Activated B cell treated with CpG ODN at 0.5 μM for 24 hours (primary cell): ENCODE results near the gene P2RX3. TPM values are rescaled to one million over a fixed set of nuclear protein-coding genes. Genes with fewer than 3 reads are reported as not detected.

ENCODE experiments used
- ATAC-seq: fragments of 200-7000 bp; cut with Tn5 transposase; one replicate; pipeline ENCODE4 v1.10.0; 2021; ENCODE audit warnings: low read depth, mild to moderate bottlenecking, moderate library complexity
- CTCF ChIA-PET: fragments of 350-600 bp; sonication (Branson Sonifier 250); formaldehyde crosslinking; loops from one replicate; lab custom pipeline; 2021; ENCODE audit warnings: antibody characterized with exemption; lab: Charles Lee
- POLR2A ChIA-PET: fragments of 350-600 bp; sonication (Branson Sonifier 250); formaldehyde crosslinking; loops from one replicate; lab custom pipeline; 2021; ENCODE audit warnings: antibody characterized with exemption; lab: Charles Lee
- DNase-seq: peaks from one replicate; pipeline ENCODE4 v3.0.0; 2022
- H3K27ac Mint-ChIP-seq: one replicate; pipeline ENCODE4 v1.8.0; 2020; ENCODE audit warnings: mixed read lengths
- H3K27me3 Mint-ChIP-seq: one replicate; pipeline ENCODE4 v1.8.0; 2021; ENCODE audit warnings: mixed read lengths
- H3K36me3 Mint-ChIP-seq: one replicate; pipeline ENCODE4 v1.8.0; 2021; ENCODE audit warnings: low read depth, mixed read lengths
- H3K4me1 Mint-ChIP-seq: one replicate; pipeline ENCODE4 v1.8.0; 2021; ENCODE audit warnings: mixed read lengths
- H3K4me3 Mint-ChIP-seq: one replicate; pipeline ENCODE4 v1.8.0; 2020; ENCODE audit warnings: mild to moderate bottlenecking, mixed read lengths
- H3K9me3 Mint-ChIP-seq: one replicate; pipeline ENCODE4 v1.8.0; 2020; ENCODE audit warnings: mixed read lengths
- CTCF ChIP-seq: fragments of 200-600 bp; IDR thresholded peaks from one replicate; pipeline ENCODE4 v1.8.0; 2022; ENCODE audit warnings: antibody characterized with exemption, mild to moderate bottlenecking
- intact Hi-C: fragments of 100-400 bp; cut with micrococcal nuclease; formaldehyde crosslinking; loops from one replicate; pipeline ENCODE4 v1.15.1; 2024
- total RNA-seq: library from RNA; stranded (reverse); gene quantifications from 2 replicates; pipeline ENCODE4 v1.2.3, GENCODE V29; 2022

The P2RX3 gene
- total RNA-seq, 1 donor from 2014 or later: not detected

- intact Hi-C loops: loop anchor here (10.0 kb wide), 1 partner anchor 1197 kb away; no protein-coding TSS in a partner anchor
- CTCF ChIA-PET: no interaction called here
- H3K4me3 Mint-ChIP-seq: no peak overlapping the region
Observed at GRCh38 chr11:57327721-57328120, 10.4 kb upstream of the P2RX3 start.

DNA sequence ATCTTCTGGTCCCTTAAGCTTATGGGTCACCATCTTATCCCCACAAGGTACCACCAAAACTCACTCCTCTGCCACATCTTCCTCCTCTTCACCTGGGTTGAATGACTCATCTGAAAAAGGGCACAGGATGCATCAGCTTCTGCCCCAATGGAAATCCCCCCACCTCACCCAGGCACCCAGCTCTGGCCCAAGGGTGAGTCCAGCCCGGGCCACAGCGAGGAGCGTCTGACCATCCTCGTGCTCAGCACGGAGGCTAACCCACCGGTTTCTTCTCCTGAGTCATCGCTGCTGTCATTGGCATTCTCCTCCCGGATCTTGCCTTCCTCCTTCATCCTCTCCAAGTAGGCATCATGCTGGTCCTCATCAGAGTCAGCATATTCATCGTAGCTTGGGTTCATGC lies 8.1 kb upstream of the P2RX3 start:
- H3K27me3 Mint-ChIP-seq: no peaks in the 10 kb centered on the region
- intact Hi-C loops: no loop called here
- peaks cover 91% of the 10 kb centered on the region for H3K36me3 Mint-ChIP-seq
- ChIA-PET CTCF (interaction anchor here (1.2 kb wide), 1 partner anchor 13 kb away, joined by 3 read pairs; no protein-coding TSS in a partner anchor), POLR2A (interaction anchor here (0.6 kb wide), 1 partner anchor 128 kb away, joined by 6 read pairs; no protein-coding TSS in a partner anchor)
- H3K27ac Mint-ChIP-seq: peak overlapping the region; percentile 53
- H3K4me3 Mint-ChIP-seq: no peak overlapping the region
- H3K9me3 Mint-ChIP-seq: no peaks in the 10 kb centered on the region
- DNase-seq: no peak
- H3K4me1 Mint-ChIP-seq: peaks cover 42% of the 10 kb centered on the region
- ATAC-seq: no peak
- TF ChIP-seq CTCF: no peak

More at GRCh38 chr11:57327721-57328120, 10.4 kb upstream of the P2RX3 start:
- Mint-ChIP-seq H3K27me3 (no peaks in the 10 kb centered on the region), H3K27ac (no peak overlapping the region), H3K9me3 (no peaks in the 10 kb centered on the region), H3K4me1 (peaks cover 37% of the 10 kb centered on the region), H3K36me3 (peaks cover 78% of the 10 kb centered on the region)
- ATAC-seq: no peak
- DNase-seq: no peak
- POLR2A ChIA-PET: no interaction called here
- TF ChIP-seq CTCF: no peak

DNA sequence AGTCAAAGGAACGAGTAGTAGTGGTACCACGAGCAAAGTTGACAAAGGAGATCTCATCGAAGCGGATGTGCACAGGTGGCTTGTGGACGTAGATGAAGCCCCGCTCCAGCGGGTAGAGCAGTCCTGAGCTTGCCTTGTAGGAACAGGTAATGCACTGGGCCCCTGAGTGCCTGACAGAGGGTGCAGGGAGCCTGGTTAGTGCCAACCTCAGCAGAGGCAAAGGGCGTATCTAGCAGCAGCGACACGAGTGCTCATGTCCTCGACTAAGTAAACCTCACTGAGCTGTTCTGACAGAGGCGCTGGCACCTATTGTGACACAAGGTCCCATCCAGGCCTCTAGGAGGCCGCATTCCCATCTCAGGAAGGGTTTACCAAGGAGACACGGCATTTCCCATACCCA lies 6.4 kb upstream of the P2RX3 start:
- POLR2A ChIA-PET: no interaction called here
- ATAC-seq (no peak), DNase-seq (no peak)
- intact Hi-C loops: no loop called here
- Mint-ChIP-seq H3K4me3 (no peak overlapping the region), H3K9me3 (no peaks in the 10 kb centered on the region), H3K36me3 (peaks cover 78% of the 10 kb centered on the region), H3K27ac (no peak overlapping the region), H3K4me1 (peaks cover 39% of the 10 kb centered on the region), H3K27me3 (no peaks in the 10 kb centered on the region)
- CTCF ChIA-PET: interaction anchor here (0.9 kb wide), 1 partner anchor 17 kb away, joined by 3 read pairs; no protein-coding TSS in a partner anchor
- TF ChIP-seq CTCF: no peak

DNA sequence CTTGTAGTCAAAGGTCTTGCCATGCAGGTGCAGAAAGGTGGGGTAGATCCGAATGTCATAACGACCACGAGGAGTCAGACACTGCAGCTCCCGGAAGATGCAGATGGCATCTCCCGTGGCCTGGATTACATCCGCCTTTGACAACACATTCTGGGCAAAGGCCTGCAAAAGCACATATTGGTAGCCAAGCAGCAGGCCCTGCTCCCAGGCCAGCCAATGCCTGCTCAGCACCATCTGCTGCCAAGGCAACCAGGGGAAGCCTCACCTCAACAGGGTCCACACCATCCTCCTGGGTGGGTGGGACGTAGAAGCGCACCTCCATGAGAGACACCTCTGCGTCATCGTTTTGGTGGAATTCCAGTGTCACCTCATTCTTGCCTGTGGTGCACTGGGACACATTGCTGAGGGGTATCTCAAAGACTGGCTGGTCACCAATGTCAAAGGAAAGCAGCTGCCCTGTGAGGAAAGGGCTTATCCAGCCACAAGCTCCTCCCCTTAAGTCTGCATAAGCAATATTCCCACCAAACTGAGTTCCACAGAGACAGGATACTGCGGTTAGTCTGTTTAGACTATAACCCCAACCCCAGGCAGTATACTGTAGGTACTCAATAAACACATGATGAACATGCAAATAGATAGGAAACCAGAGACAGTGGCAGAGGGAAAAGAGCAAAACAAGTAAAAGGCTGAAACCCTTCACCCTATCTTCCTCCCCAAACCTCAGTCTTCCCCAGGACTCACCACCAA lies 5.3 kb upstream of the P2RX3 start:
- CTCF ChIA-PET: no interaction called here
- DNase-seq (no peak), ATAC-seq (no peak)
- Mint-ChIP-seq H3K27ac (no peak overlapping the region), H3K27me3 (peaks cover under 1% of the 10 kb centered on the region), H3K4me1 (peaks cover 38% of the 10 kb centered on the region), H3K36me3 (peaks cover 66% of the 10 kb centered on the region), H3K4me3 (no peak overlapping the region), H3K9me3 (no peaks in the 10 kb centered on the region)
- TF ChIP-seq CTCF: no peak
- intact Hi-C loops: no loop called here
- POLR2A ChIA-PET: no interaction called here

DNA sequence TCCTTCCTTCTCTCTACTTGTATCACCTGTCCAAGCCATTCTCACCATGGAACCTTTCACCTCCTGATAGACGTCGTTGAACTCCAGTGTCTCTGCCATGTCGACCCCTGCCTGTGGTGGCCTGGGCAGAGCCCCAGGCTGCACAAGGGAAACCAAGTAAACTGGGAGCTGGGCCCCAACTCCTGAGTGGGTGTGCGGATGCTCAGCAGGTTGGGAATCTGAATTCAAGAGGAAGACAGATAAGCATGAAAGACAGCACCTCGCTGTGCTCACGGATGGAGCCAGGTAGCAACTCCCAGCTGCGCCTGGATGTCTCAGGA lies 3.2 kb upstream of the P2RX3 start:
- Mint-ChIP-seq H3K36me3 (peaks cover 45% of the 10 kb centered on the region), H3K9me3 (no peaks in the 10 kb centered on the region), H3K4me1 (peaks cover 33% of the 10 kb centered on the region), H3K4me3 (peak overlapping the region; percentile 94), H3K27me3 (peaks cover 2% of the 10 kb centered on the region), H3K27ac (peak overlapping the region; percentile 85)
- DNase-seq (no peak), ATAC-seq (no peak)
- TF ChIP-seq CTCF: no peak
- intact Hi-C loops: loop anchor here (1.0 to 5.0 kb wide), 6 partner anchors 10 to 407 kb away; partner anchors contain the start of genes CLP1, MED19, SELENOH and TIMM10
- CTCF ChIA-PET: interaction anchor here (2.0 kb wide), 1 partner anchor 10 kb away, joined by 8 read pairs; the partner anchor contains the start of gene TNKS1BP1
- POLR2A ChIA-PET: interaction anchor here (0.8 to 4.2 kb wide), 12 partner anchors 9 to 406 kb away, joined by 3 to 92 read pairs (median 4); partner anchors contain the start of genes CLP1, SELENOH, TIMM10 and TNKS1BP1
